SK-N-SH treated with all-trans-retinoic acid at 6 μM for 48 hours (cell line): ENCODE data around the gene ZBTB46.

Source experiments
- ATAC-seq: fragments of 200-7000 bp; cut with Tn5 transposase; 3 replicates; pipeline ENCODE4 v1.9.1; 2020; ENCODE audit warnings: mild to moderate bottlenecking, moderate library complexity
- ARNTL ChIP-seq: fragments of 450-650 bp; formaldehyde crosslinking; IDR thresholded peaks from 2 replicates; pipeline ENCODE4 v1.5.0; 2020; ENCODE audit warnings: low read depth, mild to moderate bottlenecking, moderate library complexity, borderline replicate concordance
- CREB5 ChIP-seq: fragments of 250-450 bp; sonication (Bioruptor Pico); IDR thresholded peaks from 2 replicates; pipeline ENCODE4 v1.5.1; 2020; ENCODE audit warnings: low read depth, mild to moderate bottlenecking, moderate library complexity
- CSDC2 ChIP-seq: fragments of 250-450 bp; sonication (Bioruptor Pico); IDR thresholded peaks from 2 replicates; pipeline ENCODE4 v1.5.0; 2020; ENCODE audit warnings: mild to moderate bottlenecking, moderate library complexity
- CSRNP3 ChIP-seq: fragments of 250-450 bp; sonication (Bioruptor Pico); IDR thresholded peaks from 2 replicates; pipeline ENCODE4 v1.5.1; 2021; ENCODE audit warnings: mild to moderate bottlenecking, moderate library complexity
- ESRRG ChIP-seq: fragments of 250-450 bp; sonication (Bioruptor Pico); IDR thresholded peaks from 2 replicates; pipeline ENCODE4 v1.6.1; 2021; ENCODE audit warnings: mild to moderate bottlenecking
- GLIS3 ChIP-seq: fragments of 250-450 bp; sonication (Bioruptor Pico); IDR thresholded peaks from 2 replicates; pipeline ENCODE4 v1.5.0; 2020; ENCODE audit warnings: mild to moderate bottlenecking, moderate library complexity
- ISL1 ChIP-seq: fragments of 250-450 bp; sonication (Bioruptor Pico); IDR thresholded peaks from 2 replicates; pipeline ENCODE4 v2.1.2; 2022; ENCODE audit warnings: mild to moderate bottlenecking, moderate library complexity
- OSR1 ChIP-seq: fragments of 250-450 bp; sonication (Bioruptor Pico); IDR thresholded peaks from 2 replicates; pipeline ENCODE4 v1.8.0; 2022; ENCODE audit warnings: moderate library complexity, mild to moderate bottlenecking, inconsistent platforms
- PATZ1 ChIP-seq: fragments of 250-450 bp; sonication (Bioruptor Pico); IDR thresholded peaks from 2 replicates; pipeline ENCODE4 v1.8.0; 2020; ENCODE audit warnings: mild to moderate bottlenecking, moderate library complexity, borderline replicate concordance
- POU6F1 ChIP-seq: fragments of 250-450 bp; sonication (Bioruptor Pico); IDR thresholded peaks from 2 replicates; pipeline ENCODE4 v1.8.0; 2021; ENCODE audit warnings: low read depth, mild to moderate bottlenecking, moderate library complexity, borderline replicate concordance
- PPARA ChIP-seq: fragments of 250-450 bp; sonication (Bioruptor Pico); IDR thresholded peaks from 2 replicates; pipeline ENCODE4 v1.5.0; 2020; ENCODE audit warnings: mild to moderate bottlenecking, borderline replicate concordance
- RARB ChIP-seq: fragments of 250-450 bp; sonication (Bioruptor Pico); IDR thresholded peaks from 2 replicates; pipeline ENCODE4 v1.8.0; 2021; ENCODE audit warnings: mild to moderate bottlenecking, moderate library complexity
- SNAI2 ChIP-seq: fragments of 250-450 bp; sonication (Bioruptor Pico); IDR thresholded peaks from 2 replicates; pipeline ENCODE4 v1.5.0; 2020; ENCODE audit warnings: mild to moderate bottlenecking, moderate library complexity
- TCF4 ChIP-seq: fragments of 250-450 bp; sonication (Bioruptor Pico); IDR thresholded peaks from 2 replicates; pipeline ENCODE4 v1.8.0; 2021; ENCODE audit warnings: mild to moderate bottlenecking, moderate library complexity, borderline replicate concordance
- TOX ChIP-seq: fragments of 250-450 bp; sonication (Bioruptor Pico); IDR thresholded peaks from 2 replicates; pipeline ENCODE4 v1.8.0; 2021; ENCODE audit warnings: mild to moderate bottlenecking, moderate library complexity, borderline replicate concordance
- TSHZ2 ChIP-seq: fragments of 250-450 bp; sonication (Bioruptor Pico); IDR thresholded peaks from 2 replicates; pipeline ENCODE4 v1.5.0; 2020; ENCODE audit warnings: mild to moderate bottlenecking, moderate library complexity
- ZC3H10 ChIP-seq: fragments of 250-450 bp; sonication (Bioruptor Pico); IDR thresholded peaks from 2 replicates; pipeline ENCODE4 v1.5.1; 2021; ENCODE audit warnings: mild to moderate bottlenecking, moderate library complexity
- ZFP3 ChIP-seq: fragments of 250-450 bp; sonication (Bioruptor Pico); IDR thresholded peaks from 2 replicates; pipeline ENCODE4 v1.5.0; 2020; ENCODE audit warnings: mild to moderate bottlenecking, moderate library complexity
- ZNF565 ChIP-seq: fragments of 450-650 bp; formaldehyde crosslinking; conservative IDR thresholded peaks from 2 replicates; pipeline ENCODE4 v1.5.0; 2020; ENCODE audit warnings: low read depth, mild to moderate bottlenecking, moderate library complexity
- ZNF70 ChIP-seq: fragments of 450-650 bp; formaldehyde crosslinking; IDR thresholded peaks from 2 replicates; pipeline ENCODE4 v1.5.0; 2020; ENCODE audit warnings: mild to moderate bottlenecking, moderate library complexity
- ZNF8 ChIP-seq: fragments of 450-650 bp; formaldehyde crosslinking; IDR thresholded peaks from 2 replicates; pipeline ENCODE4 v1.5.0; 2020; ENCODE audit warnings: mild to moderate bottlenecking, moderate library complexity

Gene ZBTB46

GRCh38 chr20:63842258-63842657, 11.2 kb upstream of the ZBTB46 start:
- ATAC-seq, result no peak
- TF ChIP-seq TCF4 (CRISPR knock-in tag) (no peak), TSHZ2 (no peak), ZNF8 (no peak), ZNF565 (CRISPR knock-in tag) (no peak), RARB (CRISPR knock-in tag) (no peak), CSDC2 (no peak), POU6F1 (CRISPR knock-in tag) (no peak), CSRNP3 (no peak), ISL1 (CRISPR knock-in tag) (no peak), ESRRG (CRISPR knock-in tag) (no peak), GLIS3 (CRISPR knock-in tag) (no peak), PATZ1 (CRISPR knock-in tag) (no peak), ARNTL (CRISPR knock-in tag) (no peak), CREB5 (CRISPR knock-in tag) (no peak), TOX (CRISPR knock-in tag) (no peak), ZNF70 (CRISPR knock-in tag) (no peak), SNAI2 (no peak), ZFP3 (CRISPR knock-in tag) (no peak), OSR1 (CRISPR knock-in tag) (no peak)

GRCh38 chr20:63840405-63840828, 9.4 kb upstream of the ZBTB46 start:
- TF ChIP-seq PPARA (CRISPR knock-in tag) (no peak), ZFP3 (CRISPR knock-in tag) (no peak), TCF4 (CRISPR knock-in tag) (no peak), RARB (CRISPR knock-in tag) (no peak), ARNTL (CRISPR knock-in tag) (no peak)
- ATAC-seq, result no peak

- TF ChIP-seq ZC3H10 (CRISPR knock-in tag) (no peak), ZNF70 (CRISPR knock-in tag) (no peak), CSDC2 (no peak)
- ATAC-seq, result no peak
These were observed 8.6 kb upstream of the ZBTB46 start for GRCh38 chr20:63839620-63840019.

- ATAC-seq, result no peak
- TF ChIP-seq TSHZ2 (no peak), CREB5 (CRISPR knock-in tag) (no peak), SNAI2 (no peak), PATZ1 (CRISPR knock-in tag) (no peak), OSR1 (CRISPR knock-in tag) (no peak)
These were observed 6.4 kb upstream of the ZBTB46 start for GRCh38 chr20:63837479-63837878.
